SK-N-SH (cell line): ENCODE measurements around the gene JPH3.

Experiments
- CHD2 ChIP-seq: fragments of 150-350 bp; IDR thresholded peaks from 2 replicates; pipeline ENCODE4 v1.6.1; 2018; ENCODE audit warnings: low read length; ENCODE audit not compliant: partially characterized antibody
- EZH2phosphoT487 ChIP-seq: fragments of 200-600 bp; sonication (generic); IDR thresholded peaks from 2 replicates; pipeline ENCODE4 v1.6.1; 2017; ENCODE audit warnings: low read depth, mixed run types, mild to moderate bottlenecking, antibody characterized with exemption, moderate library complexity, borderline replicate concordance
- FOSL2 ChIP-seq: IDR thresholded peaks from 2 replicates; pipeline ENCODE4 v1.4.0; 2012; ENCODE audit warnings: low read depth, mild to moderate bottlenecking, moderate library complexity, borderline replicate concordance
- RXRA ChIP-seq: IDR thresholded peaks from 2 replicates; pipeline ENCODE4 v1.4.0; 2012; ENCODE audit warnings: low read depth, mild to moderate bottlenecking, borderline replicate concordance
- SIN3A ChIP-seq: IDR thresholded peaks from 2 replicates; pipeline ENCODE4 v1.6.1; 2012; ENCODE audit warnings: low read depth, mild to moderate bottlenecking, low read length, moderate library complexity, borderline replicate concordance
- TAF1 ChIP-seq: IDR thresholded peaks from 2 replicates; pipeline ENCODE4 v1.6.1; 2012; ENCODE audit warnings: low read depth, mild to moderate bottlenecking, low read length, moderate library complexity, borderline replicate concordance
- TF ChIP-seq, protein P1 (sequence below): IDR thresholded peaks from 2 replicates; pipeline ENCODE4; 2012
- TF ChIP-seq, protein P2 (sequence below): fragments of 200-600 bp; sonication (generic); IDR thresholded peaks from 2 replicates; pipeline ENCODE4 v1.6.1; 2017; ENCODE audit warnings: antibody characterized with exemption, mild to moderate bottlenecking, moderate library complexity
- TF ChIP-seq, protein P3 (sequence below): IDR thresholded peaks from 2 replicates; pipeline ENCODE4 v1.6.1; 2012; ENCODE audit warnings: mild to moderate bottlenecking, low read depth, low read length, moderate library complexity

DNA sequence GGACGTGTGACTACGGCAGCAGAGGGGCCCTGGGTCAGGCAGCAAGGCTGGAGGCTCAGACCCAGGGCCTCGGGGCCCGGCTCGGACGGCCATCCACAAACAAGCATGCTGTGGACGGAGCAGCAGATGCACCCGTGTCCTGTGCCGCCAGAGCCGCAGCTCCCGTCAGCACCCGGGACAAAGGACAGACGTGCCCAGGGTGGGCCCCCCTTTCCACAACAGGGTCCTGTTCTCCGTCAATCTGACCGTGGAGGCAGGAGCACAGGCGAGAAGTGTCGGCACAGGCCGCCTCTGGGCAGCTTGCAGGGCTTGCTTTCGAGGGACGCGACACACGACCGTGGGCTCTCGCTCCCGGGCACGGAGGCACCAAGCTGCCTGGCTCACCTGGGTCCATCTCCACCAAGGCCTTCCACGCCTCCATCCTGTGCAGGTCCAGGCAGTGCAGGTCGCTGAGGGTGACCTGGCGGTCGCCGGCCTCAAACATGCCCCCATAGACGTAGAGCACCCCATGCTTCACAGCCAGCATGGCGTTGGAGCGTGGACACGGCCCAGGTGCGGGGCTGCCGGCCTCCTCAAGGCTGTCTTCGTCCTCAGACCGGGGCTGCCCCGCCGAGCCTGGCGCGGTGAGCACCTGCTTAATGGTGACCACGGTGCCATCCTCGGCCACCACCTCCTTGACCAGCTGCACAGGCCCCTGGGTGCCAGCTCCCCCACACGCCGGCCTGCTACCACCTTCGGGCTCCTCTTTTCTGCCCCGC, 106.8 kb downstream of the JPH3 start:
- TF ChIP-seq FOSL2 (no peak), SIN3A (no peak), EZH2phosphoT487 (no peak), TAF1 (no peak), RXRA (no peak), CHD2 (no peak)
- TF ChIP-seq, protein P1, sequence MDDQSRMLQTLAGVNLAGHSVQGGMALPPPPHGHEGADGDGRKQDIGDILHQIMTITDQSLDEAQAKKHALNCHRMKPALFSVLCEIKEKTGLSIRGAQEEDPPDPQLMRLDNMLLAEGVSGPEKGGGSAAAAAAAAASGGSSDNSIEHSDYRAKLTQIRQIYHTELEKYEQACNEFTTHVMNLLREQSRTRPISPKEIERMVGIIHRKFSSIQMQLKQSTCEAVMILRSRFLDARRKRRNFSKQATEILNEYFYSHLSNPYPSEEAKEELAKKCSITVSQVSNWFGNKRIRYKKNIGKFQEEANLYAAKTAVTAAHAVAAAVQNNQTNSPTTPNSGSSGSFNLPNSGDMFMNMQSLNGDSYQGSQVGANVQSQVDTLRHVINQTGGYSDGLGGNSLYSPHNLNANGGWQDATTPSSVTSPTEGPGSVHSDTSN = no peak
- TF ChIP-seq, protein P2, sequence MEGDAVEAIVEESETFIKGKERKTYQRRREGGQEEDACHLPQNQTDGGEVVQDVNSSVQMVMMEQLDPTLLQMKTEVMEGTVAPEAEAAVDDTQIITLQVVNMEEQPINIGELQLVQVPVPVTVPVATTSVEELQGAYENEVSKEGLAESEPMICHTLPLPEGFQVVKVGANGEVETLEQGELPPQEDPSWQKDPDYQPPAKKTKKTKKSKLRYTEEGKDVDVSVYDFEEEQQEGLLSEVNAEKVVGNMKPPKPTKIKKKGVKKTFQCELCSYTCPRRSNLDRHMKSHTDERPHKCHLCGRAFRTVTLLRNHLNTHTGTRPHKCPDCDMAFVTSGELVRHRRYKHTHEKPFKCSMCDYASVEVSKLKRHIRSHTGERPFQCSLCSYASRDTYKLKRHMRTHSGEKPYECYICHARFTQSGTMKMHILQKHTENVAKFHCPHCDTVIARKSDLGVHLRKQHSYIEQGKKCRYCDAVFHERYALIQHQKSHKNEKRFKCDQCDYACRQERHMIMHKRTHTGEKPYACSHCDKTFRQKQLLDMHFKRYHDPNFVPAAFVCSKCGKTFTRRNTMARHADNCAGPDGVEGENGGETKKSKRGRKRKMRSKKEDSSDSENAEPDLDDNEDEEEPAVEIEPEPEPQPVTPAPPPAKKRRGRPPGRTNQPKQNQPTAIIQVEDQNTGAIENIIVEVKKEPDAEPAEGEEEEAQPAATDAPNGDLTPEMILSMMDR = no peak
- TF ChIP-seq, protein P3, sequence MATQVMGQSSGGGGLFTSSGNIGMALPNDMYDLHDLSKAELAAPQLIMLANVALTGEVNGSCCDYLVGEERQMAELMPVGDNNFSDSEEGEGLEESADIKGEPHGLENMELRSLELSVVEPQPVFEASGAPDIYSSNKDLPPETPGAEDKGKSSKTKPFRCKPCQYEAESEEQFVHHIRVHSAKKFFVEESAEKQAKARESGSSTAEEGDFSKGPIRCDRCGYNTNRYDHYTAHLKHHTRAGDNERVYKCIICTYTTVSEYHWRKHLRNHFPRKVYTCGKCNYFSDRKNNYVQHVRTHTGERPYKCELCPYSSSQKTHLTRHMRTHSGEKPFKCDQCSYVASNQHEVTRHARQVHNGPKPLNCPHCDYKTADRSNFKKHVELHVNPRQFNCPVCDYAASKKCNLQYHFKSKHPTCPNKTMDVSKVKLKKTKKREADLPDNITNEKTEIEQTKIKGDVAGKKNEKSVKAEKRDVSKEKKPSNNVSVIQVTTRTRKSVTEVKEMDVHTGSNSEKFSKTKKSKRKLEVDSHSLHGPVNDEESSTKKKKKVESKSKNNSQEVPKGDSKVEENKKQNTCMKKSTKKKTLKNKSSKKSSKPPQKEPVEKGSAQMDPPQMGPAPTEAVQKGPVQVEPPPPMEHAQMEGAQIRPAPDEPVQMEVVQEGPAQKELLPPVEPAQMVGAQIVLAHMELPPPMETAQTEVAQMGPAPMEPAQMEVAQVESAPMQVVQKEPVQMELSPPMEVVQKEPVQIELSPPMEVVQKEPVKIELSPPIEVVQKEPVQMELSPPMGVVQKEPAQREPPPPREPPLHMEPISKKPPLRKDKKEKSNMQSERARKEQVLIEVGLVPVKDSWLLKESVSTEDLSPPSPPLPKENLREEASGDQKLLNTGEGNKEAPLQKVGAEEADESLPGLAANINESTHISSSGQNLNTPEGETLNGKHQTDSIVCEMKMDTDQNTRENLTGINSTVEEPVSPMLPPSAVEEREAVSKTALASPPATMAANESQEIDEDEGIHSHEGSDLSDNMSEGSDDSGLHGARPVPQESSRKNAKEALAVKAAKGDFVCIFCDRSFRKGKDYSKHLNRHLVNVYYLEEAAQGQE = no peak
